Natural killer cell (primary cell): ENCODE measurements around the gene ADSS1. TPM values are rescaled to one million over a fixed set of nuclear protein-coding genes. Genes with fewer than 3 reads are reported as not detected.

ENCODE experiments used
- ATAC-seq, 3 donors: fragments of 150-1000 bp in 2 of 3; fragments of 200-7000 bp in 1 of 3; cut with Tn5 transposase; 1 replicate in 1 of 3; 2 replicates in 2 of 3; pipeline ENCODE4 v1.10.0; 2021; ENCODE audit warnings: mild to moderate bottlenecking in 2 of 3, moderate library complexity in 2 of 3
- DNase-seq, 2 donors: peaks; one replicate each; pipeline versions ENCODE4 v3.0.0 to v3.0.0-alpha.2; 2013 to 2021; ENCODE audit warnings: mixed read lengths in 1 of 2
- H3K27ac ChIP-seq: one replicate; pipeline ENCODE4 v1.5.1; 2013; ENCODE audit warnings: mild to moderate bottlenecking, low read length
- H3K27me3 ChIP-seq: one replicate; pipeline ENCODE4 v1.6.1; 2013; ENCODE audit warnings: low read length; ENCODE audit not compliant: control insufficient read depth, insufficient read depth
- H3K36me3 ChIP-seq: one replicate; pipeline ENCODE4 v1.6.1; 2013; ENCODE audit warnings: low read length; ENCODE audit not compliant: control insufficient read depth, insufficient read depth
- H3K4me1 ChIP-seq: one replicate; pipeline ENCODE4 v1.6.1; 2013; ENCODE audit warnings: low read length; ENCODE audit not compliant: control insufficient read depth, insufficient read depth
- H3K4me3 ChIP-seq: one replicate; pipeline ENCODE4 v1.5.1; 2013; ENCODE audit warnings: low read length
- H3K9me3 ChIP-seq: one replicate; pipeline ENCODE4 v1.6.1; 2013; ENCODE audit warnings: low read length; ENCODE audit not compliant: control insufficient read depth, insufficient read depth
- H3K27ac Mint-ChIP-seq, 2 donors: one replicate each; pipeline ENCODE4 v1.8.0; 2022; ENCODE audit warnings: mild to moderate bottlenecking in 2 of 2, mixed read lengths in 2 of 2, moderate library complexity in 1 of 2
- H3K27me3 Mint-ChIP-seq, 2 donors: one replicate each; pipeline ENCODE4 v1.8.0; 2022; ENCODE audit warnings: low read depth in 2 of 2, mixed read lengths in 2 of 2
- H3K36me3 Mint-ChIP-seq: one replicate; pipeline ENCODE4 v1.8.0; 2022; ENCODE audit warnings: mixed read lengths
- H3K4me1 Mint-ChIP-seq, 2 donors: one replicate each; pipeline ENCODE4 v1.8.0; 2022; ENCODE audit warnings: mixed read lengths in 2 of 2
- H3K4me3 Mint-ChIP-seq: one replicate; pipeline ENCODE4 v1.8.0; 2022; ENCODE audit warnings: mild to moderate bottlenecking, moderate library complexity, mixed read lengths
- H3K9me3 Mint-ChIP-seq, 2 donors: one replicate each; pipeline ENCODE4 v1.8.0; 2022; ENCODE audit warnings: mixed read lengths in 2 of 2
- CTCF ChIP-seq: fragments of 200-600 bp; IDR thresholded peaks from one replicate; pipeline ENCODE4 v1.8.0; 2022; ENCODE audit warnings: antibody characterized with exemption
- WGBS: methylation state at CpG from one replicate; pipeline ENCODE4 v1.1.7; 2013; ENCODE audit warnings: missing lambda C conversion rate; ENCODE audit not compliant: insufficient coverage; 5-methylcytosine and 5-hydroxymethylcytosine counted together
- intact Hi-C: fragments of 100-400 bp; cut with micrococcal nuclease; formaldehyde crosslinking; loops from one replicate; pipeline ENCODE4 v1.14.2; 2022
- total RNA-seq, 4 donors: library from RNA; stranded (reverse); fragments of 120-200 nt in 1 of 4; gene quantifications; one replicate each; pipeline versions ENCODE4 v1.2.3 to v1.2.4, GENCODE V29; 2013 to 2022

ADSS1 gene
- total RNA-seq, 3 donors from 2014 or later (not counting 1 experiment from before 2014, with no cell fraction given): 2.1 to 2.7 (median 2.5) TPM

GRCh38 chr14:104693482-104694431 lies 30.3 kb upstream of the ADSS1 start:
- DNase-seq (no peak), ATAC-seq (no peak)
- H3K4me3 ChIP-seq: no peak overlapping the region
- Mint-ChIP-seq H3K4me3 (peak overlapping the region; percentile 35), H3K27ac (peak overlapping the region in 1 of 2 donors; percentile 89), H3K27me3 (no peaks in the 10 kb centered on the region), H3K36me3 (no peaks in the 10 kb centered on the region), H3K9me3 (no peaks in the 10 kb centered on the region), H3K4me1 (peaks cover 6 to 26% of the 10 kb centered on the region in 2 donors)
- H3K9me3 ChIP-seq: no peaks in the 10 kb centered on the region
- intact Hi-C loops: no loop called here
- WGBS: 93% methylated on average over 26 of the region's 26 CpGs
- no peak for TF ChIP-seq CTCF
- peaks cover 49% of the 10 kb centered on the region for H3K4me1 ChIP-seq
- no peaks in the 10 kb centered on the region for H3K36me3 ChIP-seq
- H3K27me3 ChIP-seq: no peaks in the 10 kb centered on the region
- no peak overlapping the region for H3K27ac ChIP-seq

- TF ChIP-seq CTCF: no peak
- peak overlapping the region; percentile 35 for H3K4me3 Mint-ChIP-seq
- no peaks in the 10 kb centered on the region for H3K27me3 Mint-ChIP-seq
- no peaks in the 10 kb centered on the region for H3K9me3 ChIP-seq
- no peaks in the 10 kb centered on the region for H3K36me3 ChIP-seq
- ATAC-seq: no peak
- peak overlapping the region; percentile 64 for H3K27ac ChIP-seq
- no peaks in the 10 kb centered on the region for H3K9me3 Mint-ChIP-seq
- H3K4me3 ChIP-seq: no peak overlapping the region
- WGBS: 88% methylated on average over 15 of the region's 15 CpGs
- H3K27me3 ChIP-seq: no peaks in the 10 kb centered on the region
- intact Hi-C loops: no loop called here
- no peaks in the 10 kb centered on the region for H3K36me3 Mint-ChIP-seq
- H3K27ac Mint-ChIP-seq: peak overlapping the region in 1 of 2 donors; percentile 89
- DNase-seq: no peak
- H3K4me1 ChIP-seq: peaks cover 43% of the 10 kb centered on the region
- peaks cover 6 to 23% of the 10 kb centered on the region in 2 donors for H3K4me1 Mint-ChIP-seq
These were observed 29.5 kb upstream of the ADSS1 start for GRCh38 chr14:104694475-104694950.

GRCh38 chr14:104694991-104695659 lies 28.9 kb upstream of the ADSS1 start:
- no peaks in the 10 kb centered on the region for H3K9me3 Mint-ChIP-seq
- no peaks in the 10 kb centered on the region for H3K27me3 ChIP-seq
- no peaks in the 10 kb centered on the region for H3K36me3 Mint-ChIP-seq
- H3K4me3 ChIP-seq: no peak overlapping the region
- peak overlapping the region; percentile 43 to 89 for H3K27ac Mint-ChIP-seq
- H3K4me1 Mint-ChIP-seq: peaks cover 6 to 23% of the 10 kb centered on the region in 2 donors
- no peak for TF ChIP-seq CTCF
- H3K4me3 Mint-ChIP-seq: no peak overlapping the region
- 23% methylated on average over 19 of the region's 19 CpGs for WGBS
- H3K36me3 ChIP-seq: no peaks in the 10 kb centered on the region
- intact Hi-C loops: no loop called here
- H3K27me3 Mint-ChIP-seq: no peaks in the 10 kb centered on the region
- ATAC-seq (peak; percentile 53 to 86 (median 76)), DNase-seq (peak; percentile 32 to 60)
- H3K27ac ChIP-seq: peak overlapping the region; percentile 64
- no peaks in the 10 kb centered on the region for H3K9me3 ChIP-seq
- peaks cover 40% of the 10 kb centered on the region for H3K4me1 ChIP-seq
